Activated CD4-positive, alpha-beta T cell treated with anti-CD3 and anti-CD28 coated beads, Interleukin-2, Interleukin-4, amounts not matched to agents 100 ng/mL and 50 ng/mL, durations not matched to agents 16 hours and 8 hours (primary cell): ENCODE measurements around the gene PLXDC1.

ENCODE experiments used
- DNase-seq: peaks from one replicate; pipeline ENCODE4 v3.0.0-alpha.2; 2020; ENCODE audit warnings: low spot score

The PLXDC1 gene

DNA sequence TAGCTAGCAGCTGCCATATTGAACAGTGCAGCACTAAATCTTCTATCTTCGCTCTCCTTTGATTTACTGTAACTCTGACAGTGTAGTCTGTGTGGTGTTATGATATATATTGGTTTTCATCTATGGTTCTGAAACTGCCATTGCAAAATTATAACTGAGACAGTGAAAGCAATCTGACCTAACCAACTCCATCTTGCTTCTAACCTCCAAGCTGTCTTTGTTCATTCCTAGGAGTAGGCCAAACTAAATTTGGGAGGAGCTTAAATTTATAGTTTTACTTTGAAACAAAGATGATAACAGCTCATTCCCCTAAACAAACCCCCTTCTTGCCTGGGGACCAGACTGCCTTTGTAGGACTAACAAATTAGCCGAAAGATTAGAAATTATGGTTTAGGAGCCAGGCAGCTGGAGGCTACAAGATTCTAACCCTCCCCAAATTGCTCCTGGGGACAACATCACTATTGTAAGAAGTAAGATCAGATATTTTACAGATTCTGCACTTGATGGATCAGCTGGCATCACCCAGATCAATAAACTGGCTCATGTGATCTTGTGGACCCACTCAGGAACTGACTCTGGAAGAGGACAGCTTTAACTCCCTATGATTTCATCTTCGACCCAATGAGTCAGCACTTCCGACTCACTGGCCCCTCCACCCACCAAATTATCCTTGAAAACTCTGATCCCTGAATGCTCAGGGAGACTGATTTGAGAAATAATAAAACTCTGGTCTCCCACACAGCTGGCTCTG is 137.2 kb downstream of the PLXDC1 start:
- no peak for DNase-seq
